Astrocyte (in vitro differentiated cells and primary cell): ENCODE measurements around the gene UBP1. TPM values are rescaled to one million over a fixed set of nuclear protein-coding genes. Genes with fewer than 3 reads are reported as not detected.
A peak's percentile ranks its signal among the peaks of the same experiment; 100 is the strongest.

Experiments used
- DNase-seq: peaks from one replicate; pipeline ENCODE4 v3.0.0-alpha.2; 2010; ENCODE audit warnings: low read depth
- FAIRE-seq: peaks from 2 replicates; lab custom pipeline; 2011; peaks lifted over from hg19 to GRCh38; lab: Jason Lieb, UNC
- H2AFZ ChIP-seq: 2 replicates; pipeline ENCODE4 v1.6.0; 2012; ENCODE audit warnings: low read depth, low read length, inconsistent platforms
- H3K27ac ChIP-seq: 2 replicates; pipeline ENCODE4 v1.5.1; 2011; ENCODE audit warnings: low read depth, low read length, inconsistent platforms
- H3K27me3 ChIP-seq: 2 replicates; pipeline ENCODE4 v1.6.0; 2011; ENCODE audit warnings: low read length, inconsistent platforms; ENCODE audit not compliant: insufficient read depth
- H3K36me3 ChIP-seq: 2 replicates; pipeline ENCODE4 v1.5.1; 2011; ENCODE audit warnings: low read length, inconsistent platforms; ENCODE audit not compliant: insufficient read depth
- H3K4me1 ChIP-seq: 2 replicates; pipeline ENCODE4 v1.5.1; 2011; ENCODE audit warnings: low read length, inconsistent platforms; ENCODE audit not compliant: insufficient read depth
- H3K4me2 ChIP-seq: 2 replicates; pipeline ENCODE4 v1.6.0; 2012; ENCODE audit warnings: low read length, inconsistent platforms
- H3K4me3 ChIP-seq: 2 replicates; pipeline ENCODE4 v1.5.1; 2011; ENCODE audit warnings: low read depth, mild to moderate bottlenecking, low read length, inconsistent platforms; ENCODE audit not compliant: insufficient read depth
- H3K79me2 ChIP-seq: 2 replicates; pipeline ENCODE4 v1.6.0; 2012; ENCODE audit warnings: mild to moderate bottlenecking, low read length, inconsistent platforms; ENCODE audit not compliant: insufficient read depth
- H3K9ac ChIP-seq: 2 replicates; pipeline ENCODE4 v1.6.0; 2012; ENCODE audit warnings: mild to moderate bottlenecking, low read length, inconsistent platforms
- H3K9me3 ChIP-seq: 2 replicates; pipeline ENCODE4 v1.5.1; 2012; ENCODE audit warnings: low read depth, mild to moderate bottlenecking, low read length, inconsistent platforms; ENCODE audit not compliant: insufficient read depth
- H4K20me1 ChIP-seq: 2 replicates; pipeline ENCODE4 v1.6.0; 2012; ENCODE audit warnings: low read length, inconsistent platforms; ENCODE audit not compliant: insufficient read depth
- H3K27ac Mint-ChIP-seq: one replicate; pipeline ENCODE4 v1.8.0; 2021; ENCODE audit warnings: mild to moderate bottlenecking, mixed read lengths; ENCODE audit not compliant: unreplicated experiment
- H3K27me3 Mint-ChIP-seq: one replicate; pipeline ENCODE4 v1.8.0; 2021; ENCODE audit warnings: low read depth, mixed read lengths; ENCODE audit not compliant: unreplicated experiment
- H3K36me3 Mint-ChIP-seq: one replicate; pipeline ENCODE4 v1.8.0; 2021; ENCODE audit warnings: low read depth, mixed read lengths; ENCODE audit not compliant: unreplicated experiment
- H3K4me1 Mint-ChIP-seq: one replicate; pipeline ENCODE4 v1.8.0; 2021; ENCODE audit warnings: low read depth, mixed read lengths; ENCODE audit not compliant: unreplicated experiment
- H3K4me3 Mint-ChIP-seq: one replicate; pipeline ENCODE4 v1.8.0; 2021; ENCODE audit warnings: mild to moderate bottlenecking, moderate library complexity, mixed read lengths; ENCODE audit not compliant: unreplicated experiment
- H3K9me3 Mint-ChIP-seq: one replicate; pipeline ENCODE4 v1.8.0; 2021; ENCODE audit warnings: mild to moderate bottlenecking, mixed read lengths; ENCODE audit not compliant: unreplicated experiment
- CTCF ChIP-seq: IDR thresholded peaks from 2 replicates; pipeline ENCODE4 v1.5.1; 2011; ENCODE audit warnings: low read depth, mild to moderate bottlenecking, inconsistent platforms, low read length, moderate library complexity; ENCODE audit not compliant: insufficient read depth
- EZH2 ChIP-seq: IDR thresholded peaks from 2 replicates; pipeline ENCODE4 v1.6.1; 2012; ENCODE audit warnings: mild to moderate bottlenecking, low read length, inconsistent platforms; ENCODE audit not compliant: insufficient read depth
- total RNA-seq: library from RNA; stranded (reverse); gene quantifications from 2 replicates; pipeline ENCODE4 v1.2.1, GENCODE V29; 2021

UBP1 gene
- total RNA-seq, 1 donor from 2014 or later, result 79.3 TPM

DNA sequence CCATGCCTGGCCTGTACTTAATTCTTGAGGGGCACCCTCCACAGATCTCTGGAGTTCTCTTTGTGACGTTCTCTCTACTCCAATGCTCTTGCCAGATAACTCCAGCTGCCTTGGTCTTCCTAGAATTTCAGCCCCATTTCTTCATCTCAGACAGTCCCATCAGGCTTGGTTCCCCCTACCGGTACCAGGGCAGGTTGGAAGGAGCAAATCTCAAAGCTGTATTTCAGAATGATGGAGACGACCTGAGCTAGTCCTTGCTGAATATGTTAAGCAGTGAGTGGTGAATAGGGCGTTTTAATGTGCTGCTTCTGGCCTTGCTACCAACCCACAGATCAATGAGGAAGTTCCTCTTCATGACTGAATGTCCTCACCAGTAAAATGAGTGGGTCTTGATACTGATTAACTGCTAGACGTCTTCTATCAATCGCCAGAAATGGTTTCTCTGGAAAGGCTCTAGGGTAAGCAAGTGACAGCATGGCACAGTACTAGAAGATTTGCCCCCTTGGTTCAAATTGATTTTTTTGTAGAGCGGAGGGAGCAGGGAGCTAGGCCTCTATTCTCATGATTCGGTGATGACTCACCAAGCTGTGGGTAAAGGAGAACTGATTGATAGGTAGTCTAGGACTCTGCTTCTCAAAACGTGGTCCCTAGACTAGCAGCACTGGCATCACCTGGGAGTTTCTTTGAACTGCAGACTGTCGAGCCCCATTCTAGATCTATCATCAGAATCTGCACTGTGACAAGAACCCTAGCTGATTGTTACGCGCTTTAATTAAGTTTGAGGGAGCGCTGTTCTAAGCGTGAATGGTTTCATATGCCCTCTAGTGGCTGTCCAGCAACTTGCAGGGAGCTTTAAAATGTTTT, 67.8 kb downstream of the UBP1 start:
- H2AFZ ChIP-seq, result no peak overlapping the region
- H3K9me3 ChIP-seq, result no peaks in the 10 kb centered on the region
- H3K4me2 ChIP-seq, result peak overlapping the region; percentile 73
- DNase-seq (peak; percentile 74), FAIRE-seq (peak; percentile 26)
- Mint-ChIP-seq H3K36me3 (peaks cover 16% of the 10 kb centered on the region), H3K4me3 (no peak overlapping the region), H3K27ac (peak overlapping the region; percentile 48), H3K4me1 (peaks cover 8% of the 10 kb centered on the region), H3K27me3 (no peaks in the 10 kb centered on the region), H3K9me3 (peaks cover 1% of the 10 kb centered on the region)
- H3K79me2 ChIP-seq, result no peaks in the 10 kb centered on the region
- TF ChIP-seq CTCF, result peak; percentile 99
- no peak for TF ChIP-seq EZH2
- H3K4me1 ChIP-seq, result peaks cover 6% of the 10 kb centered on the region
- H3K36me3 ChIP-seq, result peaks cover 6% of the 10 kb centered on the region
- peaks cover 9% of the 10 kb centered on the region for H4K20me1 ChIP-seq
- no peaks in the 10 kb centered on the region for H3K27me3 ChIP-seq
- H3K9ac ChIP-seq, result no peak overlapping the region
- peak overlapping the region; percentile 4 for H3K27ac ChIP-seq
- no peak overlapping the region for H3K4me3 ChIP-seq

- DNase-seq (peak; percentile 75), FAIRE-seq (no peak)
- Histone ChIP-seq H3K4me1 (peaks cover 15% of the 10 kb centered on the region), H3K36me3 (no peaks in the 10 kb centered on the region), H3K4me3 (no peak overlapping the region), H3K4me2 (peak overlapping the region; percentile 15), H3K27me3 (no peaks in the 10 kb centered on the region), H2AFZ (no peak overlapping the region), H3K27ac (no peak overlapping the region), H4K20me1 (peaks cover 5% of the 10 kb centered on the region), H3K9ac (no peak overlapping the region), H3K9me3 (no peaks in the 10 kb centered on the region), H3K79me2 (no peaks in the 10 kb centered on the region)
- H3K27ac Mint-ChIP-seq, result peak overlapping the region; percentile 50
- no peak overlapping the region for H3K4me3 Mint-ChIP-seq
- no peak for TF ChIP-seq CTCF
- no peak for TF ChIP-seq EZH2
- no peaks in the 10 kb centered on the region for H3K9me3 Mint-ChIP-seq
- peaks cover 17% of the 10 kb centered on the region for H3K4me1 Mint-ChIP-seq
- no peaks in the 10 kb centered on the region for H3K27me3 Mint-ChIP-seq
- H3K36me3 Mint-ChIP-seq, result peaks cover 2% of the 10 kb centered on the region
Observed at GRCh38 chr3:33364531-33365128, 75.6 kb downstream of the UBP1 start.
